Left kidney (tissue), 2 donors: ENCODE results near the gene SPAG7. TPM values are rescaled to one million over a fixed set of nuclear protein-coding genes. Genes with fewer than 3 reads are reported as not detected.

Source experiments
- DNase-seq: peaks from one replicate; pipeline ENCODE4 v3.0.0-alpha.2; 2013
- polyA plus RNA-seq: library from polyadenylated mRNA; unstranded; fragments of 120-200 nt; gene quantifications from one replicate; pipeline ENCODE4 v1.2.1, GENCODE V29; 2013; ENCODE audit not compliant: insufficient read length

The SPAG7 gene
- polyA plus RNA-seq, 1 donor: 87.8 TPM

- no peak for DNase-seq
These were observed 14.7 kb upstream of the SPAG7 start for GRCh38 chr17:4982305-4982704.

GRCh38 chr17:4980644-4981216, 13.1 kb upstream of the SPAG7 start:
- peak; percentile 77 for DNase-seq

DNA sequence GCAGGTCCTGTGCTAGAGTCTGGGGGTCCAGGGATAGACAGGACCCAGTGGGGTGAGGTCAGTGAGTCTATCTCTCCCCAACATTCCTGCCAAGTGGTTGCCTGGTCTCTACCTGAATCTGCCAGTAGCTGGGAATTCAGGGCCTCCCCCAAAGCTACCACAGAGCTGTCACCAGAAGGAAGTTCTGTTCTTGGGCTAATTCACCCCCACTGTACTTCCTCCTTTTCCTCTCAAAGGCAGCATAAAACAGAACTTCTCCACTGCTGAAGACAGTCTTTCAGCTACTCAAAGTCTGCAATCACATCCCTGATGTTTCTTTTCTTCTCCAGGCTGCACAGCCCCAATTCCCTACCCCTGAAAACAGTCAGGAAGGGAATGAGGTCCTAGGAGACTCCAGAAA, 11.1 kb upstream of the SPAG7 start:
- DNase-seq: no peak

DNA sequence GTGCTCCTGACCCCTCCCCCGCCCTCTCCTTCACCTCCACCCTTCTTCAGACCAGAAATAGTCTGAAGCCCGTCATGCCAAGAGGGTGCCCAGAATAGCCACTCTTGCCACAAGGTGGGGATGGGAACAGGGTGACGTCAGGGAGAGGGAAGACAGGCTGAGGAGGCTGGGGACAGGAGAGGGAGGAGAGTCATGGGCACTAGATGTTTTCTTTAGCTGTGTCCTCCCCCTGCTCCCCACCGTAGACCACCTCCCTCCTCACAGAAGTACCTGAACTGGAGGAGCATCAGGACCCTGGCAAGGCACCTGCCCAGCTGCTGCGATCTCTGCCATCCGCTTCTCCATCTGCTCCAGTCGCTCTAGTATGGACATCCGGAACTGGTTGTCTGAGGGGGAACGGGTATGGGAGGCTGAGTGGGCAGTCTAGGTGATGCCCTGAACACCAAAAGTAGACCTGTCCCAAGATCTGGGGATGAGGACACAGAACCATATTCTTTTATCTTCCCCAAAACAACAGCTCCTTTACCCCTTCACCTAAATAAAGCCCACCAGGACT, 6.6 kb upstream of the SPAG7 start:
- DNase-seq: no peak

GRCh38 chr17:4973256-4974114, 5.9 kb upstream of the SPAG7 start:
- DNase-seq: no peak

GRCh38 chr17:4972752-4973151, 5.1 kb upstream of the SPAG7 start:
- no peak for DNase-seq

DNA sequence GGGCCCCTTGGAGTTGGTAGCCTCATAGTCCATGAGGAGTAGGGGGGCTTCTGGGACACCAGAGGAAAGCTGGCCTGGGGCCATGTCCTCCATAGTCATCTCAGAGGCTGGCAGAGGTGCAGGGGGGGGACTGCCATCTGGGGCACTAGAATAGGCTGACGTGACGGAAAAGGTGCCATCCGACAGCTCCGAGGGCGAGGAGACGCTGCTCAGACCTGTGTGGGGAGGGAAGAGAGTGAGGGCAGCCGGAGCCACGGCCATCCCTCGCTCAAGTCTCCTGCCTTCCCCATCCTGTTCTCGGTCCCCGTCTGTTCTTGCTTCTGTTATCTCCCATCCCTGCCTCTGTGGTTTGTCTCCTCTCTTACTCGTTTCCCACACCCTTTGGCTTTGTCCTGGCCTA, 4.7 kb upstream of the SPAG7 start:
- no peak for DNase-seq

DNA sequence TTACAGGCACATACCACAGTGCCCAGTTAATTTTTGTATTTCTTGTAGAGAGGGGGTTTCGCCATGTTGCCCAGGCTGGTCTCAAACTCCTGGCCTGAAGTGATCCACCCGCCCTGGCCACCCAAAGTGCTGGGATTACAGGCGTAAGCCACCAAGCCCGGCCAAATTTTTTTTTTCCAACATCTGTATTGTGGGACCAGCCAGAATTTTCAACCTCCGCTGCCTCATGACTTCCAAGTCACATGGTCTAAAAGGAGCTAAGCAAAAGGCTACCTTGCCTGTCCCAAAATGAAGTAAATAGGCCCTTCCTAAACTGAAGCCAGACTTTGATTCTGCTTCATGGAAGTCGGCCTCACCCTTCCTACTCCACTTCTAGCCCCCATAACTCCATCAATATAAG, 4.2 kb upstream of the SPAG7 start:
- DNase-seq: no peak

DNA sequence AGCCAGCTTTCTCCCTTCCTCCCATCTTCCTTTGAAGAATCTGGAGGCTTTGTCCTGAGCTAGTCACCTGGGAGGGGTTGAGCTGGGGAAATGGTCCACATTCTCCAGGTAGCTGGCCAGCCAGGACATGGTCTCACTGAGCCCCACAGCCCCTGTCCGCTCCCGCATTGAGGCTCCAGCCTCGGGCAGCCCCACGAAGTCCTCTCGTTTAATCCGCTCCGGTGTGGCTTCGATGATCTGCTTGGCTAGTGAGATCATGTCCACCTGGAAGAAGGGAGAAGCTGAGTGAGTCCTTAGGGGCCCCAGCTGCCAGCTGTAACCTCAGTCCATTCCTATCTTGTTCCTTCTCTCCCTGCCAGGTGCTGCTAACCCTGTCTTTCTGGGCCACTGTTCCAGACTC, 2.7 kb upstream of the SPAG7 start:
- no peak for DNase-seq

- DNase-seq: no peak
These were observed 2.0 kb upstream of the SPAG7 start for GRCh38 chr17:4969551-4970173.

DNA sequence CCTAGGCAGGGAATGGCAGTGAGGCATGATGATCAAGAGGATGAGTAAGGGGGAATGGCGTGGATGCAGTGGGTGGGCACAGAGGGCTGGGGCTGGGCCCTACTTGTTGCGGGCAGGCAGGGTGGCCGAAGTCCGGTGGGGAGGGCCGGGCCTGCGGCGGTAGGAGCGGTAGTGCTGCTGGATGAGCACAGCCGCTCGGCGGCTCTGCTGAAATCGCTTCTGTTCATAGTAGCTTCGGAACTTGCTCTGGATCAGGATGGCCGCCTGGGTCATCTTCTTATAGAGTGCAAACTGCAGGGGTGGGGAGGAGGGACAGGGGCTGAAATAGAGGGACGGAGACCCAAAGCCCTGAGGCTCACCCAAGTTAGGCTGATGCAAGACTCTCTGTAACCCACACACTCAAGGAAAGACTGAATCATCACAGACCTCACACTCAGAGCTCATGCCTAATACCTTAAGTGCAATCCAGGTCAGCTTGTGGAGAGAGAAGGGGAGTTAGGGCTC, 1.5 kb upstream of the SPAG7 start:
- DNase-seq: no peak

- no peak for DNase-seq
These were observed 949 bp upstream of the SPAG7 start for GRCh38 chr17:4968486-4969046.

GRCh38 chr17:4966844-4967538, 626 bp downstream of the SPAG7 start:
- DNase-seq: peak; percentile 99

- DNase-seq: no peak
These were observed 2.2 kb downstream of the SPAG7 start for GRCh38 chr17:4965311-4965986.

- no peak for DNase-seq
These were observed 7.2 kb downstream of the SPAG7 start for GRCh38 chr17:4960279-4960922.

DNA sequence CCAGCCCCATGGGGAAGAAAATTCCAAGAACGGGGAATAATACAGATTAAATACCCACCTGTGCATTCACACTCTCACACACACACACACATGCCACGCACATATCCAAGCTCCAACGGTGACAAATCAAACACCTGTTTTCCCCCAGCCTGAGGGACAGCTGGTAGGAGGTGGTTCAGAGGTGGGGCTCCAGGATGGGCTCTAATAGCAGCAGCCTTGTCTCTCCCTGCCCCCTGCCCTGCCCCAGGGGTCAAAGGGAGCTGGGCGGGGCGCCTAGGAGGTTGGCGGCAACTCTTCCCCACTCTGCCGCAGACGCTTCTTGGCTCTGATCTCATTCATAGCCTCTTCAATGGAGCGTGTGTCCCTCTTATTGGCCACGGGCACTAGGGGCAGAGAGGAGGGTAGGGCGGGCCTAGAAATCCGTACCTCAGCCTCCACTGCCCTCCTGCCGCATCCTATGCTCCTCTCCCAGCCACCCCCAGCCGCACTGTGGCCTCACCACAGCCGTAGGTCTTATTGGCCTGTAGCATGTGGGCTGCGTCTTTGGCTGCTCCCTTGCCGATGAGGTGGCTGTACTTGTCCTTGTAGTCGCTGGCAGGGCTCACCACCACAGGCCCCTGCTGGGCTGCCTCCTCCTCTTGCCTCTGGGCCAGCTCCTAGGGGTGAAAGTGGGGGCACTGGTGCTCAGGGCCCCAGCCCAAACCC, 8.2 kb downstream of the SPAG7 start:
- DNase-seq: no peak

DNA sequence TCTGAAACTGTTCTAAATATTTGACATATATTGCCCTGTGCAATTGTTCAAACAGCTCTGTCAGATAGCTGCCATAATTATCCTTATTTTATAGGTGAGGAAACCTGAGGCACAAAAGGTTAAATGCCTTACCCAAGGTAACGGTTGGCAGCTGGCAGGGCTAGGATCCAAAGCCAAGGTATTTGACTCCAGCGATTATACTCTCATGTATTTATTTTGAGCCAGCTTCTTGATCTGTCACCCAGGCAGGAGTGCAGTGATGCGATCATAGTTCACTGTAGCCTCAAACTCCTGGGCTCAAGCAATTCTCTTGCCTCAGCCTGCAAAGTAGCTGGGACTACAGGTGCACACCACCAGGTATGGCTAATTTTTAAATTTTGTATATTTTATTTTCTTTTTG, 9.5 kb downstream of the SPAG7 start:
- DNase-seq: no peak

GRCh38 chr17:4956493-4957061, 11.0 kb downstream of the SPAG7 start:
- no peak for DNase-seq

- no peak for DNase-seq
These were observed 12.5 kb downstream of the SPAG7 start for GRCh38 chr17:4955091-4955490.

GRCh38 chr17:4953451-4953961, 14.1 kb downstream of the SPAG7 start:
- DNase-seq: no peak
